CD4-positive, alpha-beta T cell (primary cell): ENCODE measurements around the gene SFT2D3. TPM values are rescaled to one million over a fixed set of nuclear protein-coding genes. Genes with fewer than 3 reads are reported as not detected.
A peak's percentile ranks its signal among the peaks of the same experiment; 100 is the strongest.

Experiments
- ATAC-seq: fragments of 200-7000 bp; cut with Tn5 transposase; one replicate; pipeline ENCODE4 v1.10.0; 2022; ENCODE audit warnings: mild to moderate bottlenecking; ENCODE audit not compliant: poor library complexity
- CTCF ChIA-PET: fragments of 350-600 bp; sonication (Branson Sonifier 250); formaldehyde crosslinking; loops from one replicate; lab custom pipeline; 2021; ENCODE audit warnings: antibody characterized with exemption, inconsistent platforms; lab: Charles Lee
- POLR2A ChIA-PET: fragments of 350-600 bp; sonication (Branson Sonifier 250); formaldehyde crosslinking; loops from one replicate; lab custom pipeline; 2021; ENCODE audit warnings: antibody characterized with exemption, inconsistent platforms; lab: Charles Lee
- DNase-seq, 14 experiments: peaks; one replicate each; pipeline ENCODE4 v3.0.0-alpha.2; 2013 to 2020; ENCODE audit warnings: mixed read lengths in 2 of 14
- H3K27ac ChIP-seq, 2 donors: one replicate each; pipeline versions ENCODE4 v1.5.1 to v1.7.0; 2013; ENCODE audit warnings: low read length in 2 of 2, low read depth in 1 of 2, mild to moderate bottlenecking in 1 of 2
- H3K27me3 ChIP-seq, 2 experiments: 1 replicate in 1 of 2; 2 replicates in 1 of 2; pipeline versions ENCODE4 v1.6.1 to v1.7.0; 2013; ENCODE audit warnings: low read length in 2 of 2, control low read depth in 1 of 2, mild to moderate bottlenecking in 1 of 2, moderate library complexity in 1 of 2; ENCODE audit not compliant: insufficient read depth in 2 of 2, control insufficient read depth in 1 of 2
- H3K36me3 ChIP-seq: one replicate; pipeline ENCODE4 v1.6.1; 2013; ENCODE audit warnings: low read length, control low read depth; ENCODE audit not compliant: insufficient read depth
- H3K4me1 ChIP-seq: one replicate; pipeline ENCODE4 v1.6.1; 2013; ENCODE audit warnings: low read length, control low read depth; ENCODE audit not compliant: insufficient read depth
- H3K4me3 ChIP-seq: one replicate; pipeline ENCODE4 v1.5.1; 2013; ENCODE audit warnings: mild to moderate bottlenecking, low read length, moderate library complexity
- H3K9me3 ChIP-seq, 2 experiments: 1 replicate in 1 of 2; 2 replicates in 1 of 2; pipeline versions ENCODE4 v1.6.1 to v1.7.0; 2013; ENCODE audit warnings: low read length in 2 of 2, mild to moderate bottlenecking in 2 of 2, control low read depth in 1 of 2, moderate library complexity in 1 of 2; ENCODE audit not compliant: control insufficient read depth in 1 of 2, insufficient read depth in 1 of 2
- H3K27ac Mint-ChIP-seq: one replicate; pipeline ENCODE4 v1.8.0; 2020; ENCODE audit warnings: mixed read lengths
- H3K27me3 Mint-ChIP-seq: one replicate; pipeline ENCODE4 v1.8.0; 2021; ENCODE audit warnings: mixed read lengths
- H3K36me3 Mint-ChIP-seq: one replicate; pipeline ENCODE4 v1.8.0; 2021; ENCODE audit warnings: low read depth, mixed read lengths
- H3K4me1 Mint-ChIP-seq: one replicate; pipeline ENCODE4 v1.8.0; 2021; ENCODE audit warnings: low read depth, mixed read lengths
- H3K4me3 Mint-ChIP-seq: one replicate; pipeline ENCODE4 v1.8.0; 2020; ENCODE audit warnings: mild to moderate bottlenecking, mixed read lengths
- H3K9me3 Mint-ChIP-seq: one replicate; pipeline ENCODE4 v1.8.0; 2020; ENCODE audit warnings: mixed read lengths
- CTCF ChIP-seq: fragments of 200-600 bp; IDR thresholded peaks from one replicate; pipeline ENCODE4 v1.8.0; 2022; ENCODE audit warnings: antibody characterized with exemption, mild to moderate bottlenecking
- intact Hi-C, 2 experiments: fragments of 100-400 bp; cut with DNase I in 1 of 2; cut with micrococcal nuclease in 1 of 2; formaldehyde crosslinking; loops; one replicate each; pipeline versions ENCODE4 v1.15.1 to v1.9.0; 2023 to 2025; cut with DNase I, micrococcal nuclease
- total RNA-seq, 174 experiments: library from RNA in 2 of 174; stranded (reverse) in 2 of 174; gene quantifications; one replicate each; pipeline ENCODE4 v1.2.3 and lab custom pipeline; 2021 to 2026

The SFT2D3 gene
- total RNA-seq, 2 experiments from 2014 or later, result 8.5 to 8.9 TPM

DNA sequence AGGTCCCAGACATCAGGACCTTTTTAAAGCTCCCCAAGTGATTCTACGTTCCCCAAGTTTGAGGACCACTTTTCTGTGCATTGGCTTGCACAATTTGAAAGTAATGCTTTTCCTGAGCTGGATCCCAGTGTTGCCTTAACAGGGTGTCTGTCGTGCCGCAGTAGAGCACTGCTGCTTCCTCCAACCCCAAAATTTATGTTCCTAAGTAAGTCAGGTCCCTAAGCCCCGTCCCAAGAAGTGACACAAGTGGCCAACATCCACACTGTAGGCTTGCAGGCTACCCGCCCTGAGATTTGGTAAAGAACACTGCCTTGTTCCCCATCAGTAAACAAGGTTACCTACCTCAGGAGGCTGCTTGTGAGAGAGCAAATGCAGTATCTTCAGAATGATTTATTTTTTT is 2.0 kb downstream of the SFT2D3 start:
- H3K27me3 Mint-ChIP-seq, result no peaks in the 10 kb centered on the region
- Histone ChIP-seq H3K36me3 (peaks cover 30% of the 10 kb centered on the region), H3K27ac (peak overlapping the region in 1 of 2 donors; percentile 68), H3K4me1 (peaks cover 36% of the 10 kb centered on the region), H3K27me3 (no peaks in the 10 kb centered on the region), H3K9me3 (no peaks in the 10 kb centered on the region), H3K4me3 (no peak overlapping the region)
- CTCF ChIA-PET, result no interaction called here
- POLR2A ChIA-PET, result interaction anchor here (1.4 to 2.5 kb wide), 9 partner anchors 7 to 325 kb away, joined by 3 to 16 read pairs (median 7); partner anchors contain the start of genes IWS1 and SAP130
- no peak for DNase-seq
- H3K9me3 Mint-ChIP-seq, result no peaks in the 10 kb centered on the region
- H3K4me3 Mint-ChIP-seq, result peak overlapping the region; percentile 58
- intact Hi-C loops, result loop anchor here (2.0 to 5.0 kb wide), 6 partner anchors 61 to 389 kb away; partner anchors contain the start of genes IWS1 (in 1 of the 2), POLR2D (in 1 of the 2), SAP130 (in 1 of the 2) and UGGT1 (in 1 of the 2)
- TF ChIP-seq CTCF, result no peak
- no peak for ATAC-seq
- peaks cover 48% of the 10 kb centered on the region for H3K36me3 Mint-ChIP-seq
- peaks cover 50% of the 10 kb centered on the region for H3K4me1 Mint-ChIP-seq
- H3K27ac Mint-ChIP-seq, result peak overlapping the region; percentile 90

GRCh38 chr2:127704641-127705390 is 3.5 kb downstream of the SFT2D3 start:
- Histone ChIP-seq H3K36me3 (peaks cover 45% of the 10 kb centered on the region), H3K9me3 (no peaks in the 10 kb centered on the region), H3K4me1 (peaks cover 36% of the 10 kb centered on the region), H3K4me3 (no peak overlapping the region), H3K27me3 (no peaks in the 10 kb centered on the region), H3K27ac (no peak overlapping the region)
- TF ChIP-seq CTCF, result no peak
- peak overlapping the region; percentile 90 for H3K27ac Mint-ChIP-seq
- H3K4me1 Mint-ChIP-seq, result peaks cover 50% of the 10 kb centered on the region
- H3K9me3 Mint-ChIP-seq, result no peaks in the 10 kb centered on the region
- no peaks in the 10 kb centered on the region for H3K27me3 Mint-ChIP-seq
- H3K4me3 Mint-ChIP-seq, result peak overlapping the region; percentile 56
- ATAC-seq (no peak), DNase-seq (no peak)
- POLR2A ChIA-PET, result interaction anchor here (1.0 to 1.7 kb wide), 6 partner anchors 8 to 323 kb away, joined by 3 to 5 read pairs (median 3); partner anchors contain the start of genes IWS1, LIMS2 and SAP130
- CTCF ChIA-PET, result interaction anchor here (1.5 to 1.6 kb wide), 2 partner anchors 9 to 55 kb away, joined by 3 to 4 read pairs; no protein-coding TSS in a partner anchor
- intact Hi-C loops, result loop anchor here (5.0 kb wide), 5 partner anchors 63 to 387 kb away; partner anchors contain the start of genes IWS1 (in 1 of the 2), POLR2D (in 1 of the 2), SAP130 (in 1 of the 2) and UGGT1 (in 1 of the 2)
- peaks cover 62% of the 10 kb centered on the region for H3K36me3 Mint-ChIP-seq

GRCh38 chr2:127705391-127706065 is 4.2 kb downstream of the SFT2D3 start:
- ATAC-seq (no peak), DNase-seq (no peak)
- ChIA-PET POLR2A (interaction anchor here (0.7 to 1.2 kb wide), 3 partner anchors 8 to 58 kb away, joined by 3 read pairs; partner anchors contain the start of gene LIMS2), CTCF (interaction anchor here (1.5 to 1.6 kb wide), 2 partner anchors 8 to 56 kb away, joined by 3 to 4 read pairs; no protein-coding TSS in a partner anchor)
- Mint-ChIP-seq H3K4me3 (peak overlapping the region; percentile 44), H3K36me3 (peaks cover 66% of the 10 kb centered on the region), H3K27me3 (no peaks in the 10 kb centered on the region), H3K9me3 (no peaks in the 10 kb centered on the region), H3K4me1 (peaks cover 44% of the 10 kb centered on the region), H3K27ac (no peak overlapping the region)
- Histone ChIP-seq H3K4me1 (peaks cover 33% of the 10 kb centered on the region), H3K9me3 (no peaks in the 10 kb centered on the region), H3K27ac (no peak overlapping the region), H3K36me3 (peaks cover 50% of the 10 kb centered on the region), H3K27me3 (no peaks in the 10 kb centered on the region), H3K4me3 (no peak overlapping the region)
- TF ChIP-seq CTCF, result no peak
- intact Hi-C loops, result no loop called here
